GM19395 (cell line): Measurements from ENCODE around the gene TMEM209.
"Not testable (repeated sequence)": the region's sequence is repeated elsewhere in the genome, so short reads cannot be mapped to it uniquely, and the experiment has no call there.

Source experiments
- ATAC-seq: cut with Tn5 transposase; IDR thresholded peaks from one replicate; pipeline ENCODE4 v1.9.1; 2021; ENCODE audit warnings: mild to moderate bottlenecking, moderate library complexity; ENCODE audit not compliant: unreplicated experiment

The TMEM209 gene

DNA sequence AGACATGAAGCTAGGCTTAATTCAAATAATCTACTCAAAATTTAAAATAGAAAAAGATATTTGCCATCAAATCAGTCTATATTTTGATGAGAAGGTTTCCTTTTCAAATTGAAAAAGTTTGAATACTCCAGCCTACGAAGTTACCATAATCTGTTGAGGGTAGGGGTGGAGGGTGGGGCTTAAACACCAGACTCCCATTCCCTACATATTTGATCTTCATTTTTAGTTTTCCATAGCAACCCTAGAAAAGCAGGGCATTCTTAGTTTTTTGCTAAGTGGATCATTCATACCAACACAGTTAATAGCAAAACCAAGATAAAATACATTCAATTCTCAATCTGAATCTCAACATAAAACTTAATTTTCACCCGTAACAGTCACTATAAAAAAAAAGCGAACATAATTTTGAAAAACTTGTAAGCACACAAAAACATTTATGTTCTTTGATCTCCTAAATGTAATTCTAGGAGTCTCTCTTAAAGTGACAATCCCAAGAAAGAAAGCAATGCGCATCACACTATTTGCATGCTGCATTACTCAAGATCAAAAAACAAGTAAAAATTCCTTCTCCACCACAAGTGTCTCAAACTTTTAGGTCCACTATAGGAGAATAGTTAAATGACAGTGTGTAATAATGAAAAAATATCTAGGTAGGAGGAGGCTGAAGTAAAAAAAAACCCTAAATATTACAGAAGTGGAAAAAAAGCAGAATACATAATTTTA is 30.8 kb downstream of the TMEM209 start:
- ATAC-seq: no peak

DNA sequence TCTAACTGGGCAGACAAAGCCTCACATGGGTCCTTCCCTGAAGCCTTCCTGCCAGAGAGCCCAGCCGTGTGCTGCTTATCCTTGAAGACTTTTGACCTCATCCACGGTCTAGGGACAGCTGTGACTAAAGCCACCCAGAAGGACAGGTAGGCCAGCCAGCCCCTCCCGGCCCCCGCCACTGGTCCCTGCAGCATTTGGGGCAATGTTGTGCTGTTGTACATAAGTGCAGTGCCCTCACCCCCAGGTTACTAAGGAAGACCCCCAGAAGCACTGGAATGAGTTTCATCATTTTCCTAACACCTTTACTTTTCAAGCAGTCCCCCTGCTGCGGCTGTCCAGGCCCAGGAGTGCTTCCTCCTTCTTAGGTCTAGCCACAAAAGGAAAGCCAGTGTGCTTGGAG is 43.0 kb downstream of the TMEM209 start:
- ATAC-seq: no peak

DNA sequence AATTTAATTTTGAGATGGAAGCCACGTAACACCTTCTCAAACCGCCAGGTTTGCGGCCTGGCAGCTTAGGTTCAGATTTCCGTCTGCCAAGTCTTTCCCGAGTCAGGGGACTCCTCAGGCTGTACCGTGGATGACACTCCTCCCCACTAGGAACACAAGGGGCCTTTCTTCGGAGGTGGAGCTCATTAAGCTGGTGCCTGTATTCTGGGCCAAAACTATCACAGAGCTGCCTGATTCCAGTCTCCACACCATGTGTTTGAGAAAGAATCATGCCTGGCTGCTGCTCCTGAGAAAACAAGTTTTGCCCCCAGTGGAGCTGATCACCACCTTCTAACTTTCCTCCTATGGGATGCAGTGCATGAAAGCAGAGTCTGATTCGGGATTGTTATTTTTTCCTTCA is 44.8 kb downstream of the TMEM209 start:
- ATAC-seq: no peak

DNA sequence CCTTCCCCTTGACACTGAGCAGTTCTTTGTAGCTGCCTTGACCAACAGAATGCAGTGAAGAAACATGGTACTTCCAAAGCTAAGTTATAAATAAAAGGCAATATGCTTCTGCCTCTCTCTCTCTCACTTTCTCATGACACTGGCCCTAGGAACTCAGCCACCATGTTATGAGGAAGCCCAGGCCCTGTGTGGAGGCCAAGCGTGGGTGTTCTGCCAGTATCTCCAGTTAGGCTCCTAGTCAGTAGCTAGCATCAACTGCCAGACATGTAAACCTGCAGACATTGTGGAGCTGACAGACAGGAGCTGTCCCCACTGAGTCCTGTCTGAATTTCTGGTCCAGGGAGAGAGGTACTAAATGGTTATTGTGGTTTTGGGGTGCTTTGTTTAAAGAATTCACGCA is 45.2 kb downstream of the TMEM209 start:
- no peak for ATAC-seq

DNA sequence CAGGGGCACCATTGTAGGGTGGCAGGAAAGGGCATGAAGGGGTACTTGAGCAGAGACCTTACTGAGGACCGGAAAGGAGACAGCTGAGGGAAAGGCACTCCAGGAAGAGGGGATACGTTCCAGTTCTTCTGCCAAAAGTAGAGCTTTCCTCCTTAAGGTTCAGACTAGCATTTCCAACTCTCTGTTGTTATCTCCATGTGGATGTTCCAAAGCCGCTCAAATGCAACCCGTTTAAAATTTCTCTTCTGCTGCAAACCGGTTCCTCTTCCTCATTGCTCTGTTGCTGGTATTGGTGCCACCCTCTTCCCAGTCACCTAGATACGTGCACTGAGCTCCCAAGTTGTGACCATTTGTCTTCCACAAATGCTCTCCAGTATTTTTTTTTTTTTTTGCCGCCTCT is 47.5 kb downstream of the TMEM209 start:
- no peak for ATAC-seq

DNA sequence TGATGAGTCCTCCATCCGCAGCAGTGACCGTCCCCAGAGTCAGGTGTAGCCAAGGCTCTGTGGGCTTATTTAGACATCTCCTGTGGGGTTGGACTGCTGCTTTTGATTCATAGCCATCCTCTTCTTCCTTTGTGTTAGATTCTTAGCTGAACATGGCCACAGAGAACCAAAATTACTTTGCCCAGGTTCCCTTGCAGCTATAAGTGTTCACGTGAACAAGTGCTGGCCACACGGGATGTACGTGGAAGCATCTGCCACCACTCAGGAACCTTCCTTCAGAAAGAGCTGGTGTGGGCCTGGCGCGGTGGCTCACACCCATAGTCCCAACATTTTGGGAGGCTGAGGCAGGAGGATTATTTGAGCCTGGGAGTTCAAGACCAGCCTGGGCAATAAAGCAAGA is 49.1 kb downstream of the TMEM209 start:
- no peak for ATAC-seq

DNA sequence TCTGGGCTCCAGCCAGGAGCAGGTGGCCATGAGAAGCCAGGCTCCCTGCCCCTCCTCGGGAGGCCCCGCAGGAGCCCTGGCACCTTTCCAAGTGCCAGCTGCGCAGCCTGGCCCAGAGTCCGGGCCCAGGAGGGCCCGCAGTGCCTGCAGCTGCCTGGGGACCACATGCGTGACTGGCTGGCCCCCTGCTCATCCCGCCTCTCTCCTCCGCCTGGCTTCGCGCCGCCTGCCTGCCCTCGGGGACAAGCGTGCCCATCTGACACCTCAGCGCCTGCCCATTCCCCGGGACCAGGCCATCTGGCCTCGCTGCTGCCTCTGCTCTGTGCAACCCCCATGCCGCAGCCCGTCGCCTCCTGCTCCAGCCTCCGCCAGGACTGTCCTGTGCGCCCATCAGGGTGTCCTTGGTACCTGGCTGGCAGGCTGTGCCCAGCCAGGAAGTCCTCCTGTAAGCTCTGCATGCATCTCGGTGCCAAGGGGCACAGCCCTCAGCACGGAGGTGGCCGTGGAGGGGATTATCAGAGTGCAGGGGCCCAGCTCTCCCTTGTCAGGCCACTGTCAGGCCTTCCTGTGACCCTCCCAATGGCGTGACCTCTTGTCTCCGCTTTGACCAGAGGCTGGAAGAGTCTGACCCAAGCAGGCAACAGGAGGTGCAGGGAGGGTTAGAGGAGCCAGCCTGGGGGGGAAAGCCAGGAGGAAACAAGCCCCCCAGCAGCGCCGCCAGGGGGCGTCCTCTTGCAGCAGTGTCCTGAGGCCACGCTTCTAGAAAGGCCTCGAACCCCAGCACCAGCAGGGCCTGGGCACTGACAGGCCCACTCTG is 50.5 kb downstream of the TMEM209 start:
- no peak for ATAC-seq

DNA sequence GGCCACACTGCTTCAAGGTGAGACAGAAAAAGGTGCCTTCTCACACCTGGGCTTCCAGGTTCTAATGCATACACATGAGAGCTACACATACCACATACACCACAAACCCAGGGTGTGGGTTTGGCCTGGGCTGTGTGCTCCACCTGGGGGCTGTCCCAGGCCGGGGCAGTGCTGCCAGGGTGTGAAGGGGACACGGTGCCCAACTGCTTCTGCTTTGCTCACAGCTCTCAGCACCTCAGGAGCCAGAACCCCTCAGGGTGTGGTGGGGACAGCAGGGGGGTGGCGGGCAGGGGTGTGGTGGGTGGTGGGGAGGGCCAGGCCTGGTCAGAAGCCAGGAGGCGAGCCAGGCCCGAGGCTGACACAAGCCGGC is 51.1 kb downstream of the TMEM209 start:
- ATAC-seq: no peak

DNA sequence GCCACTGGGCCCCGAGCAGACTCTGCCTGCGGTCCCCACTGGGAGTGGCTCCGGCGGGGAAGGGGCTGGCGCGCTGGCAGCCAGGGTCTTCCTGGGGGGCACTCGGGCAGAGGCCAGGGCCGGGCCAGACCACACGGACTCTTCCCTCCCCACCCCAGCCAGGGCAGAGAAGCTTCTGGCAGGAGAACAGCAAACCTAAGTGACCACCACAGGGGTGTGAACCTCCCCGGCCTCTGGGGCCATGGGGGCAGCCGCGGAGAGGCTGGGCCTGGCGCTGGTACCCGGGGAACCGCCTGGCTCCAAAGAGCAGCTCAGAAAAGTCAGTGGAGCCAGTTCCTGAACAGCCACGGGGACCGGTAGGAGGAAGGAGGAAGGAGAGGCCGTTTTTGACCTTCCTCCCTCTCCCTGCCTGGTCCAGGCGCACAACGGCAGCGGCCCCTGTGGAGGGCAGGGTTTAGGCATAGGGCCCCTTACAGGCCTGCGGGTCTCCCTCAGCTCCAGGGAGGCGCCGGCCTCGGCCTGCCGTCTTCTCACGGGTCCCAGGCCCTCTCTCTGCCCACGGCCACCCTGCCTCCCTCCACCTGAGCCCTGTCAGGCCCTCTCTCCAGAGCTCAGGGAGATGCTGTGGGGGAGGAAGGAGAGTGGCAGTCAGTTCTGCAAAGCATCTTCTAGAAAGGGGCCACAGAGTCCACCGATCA is 51.8 kb downstream of the TMEM209 start:
- no peak for ATAC-seq

DNA sequence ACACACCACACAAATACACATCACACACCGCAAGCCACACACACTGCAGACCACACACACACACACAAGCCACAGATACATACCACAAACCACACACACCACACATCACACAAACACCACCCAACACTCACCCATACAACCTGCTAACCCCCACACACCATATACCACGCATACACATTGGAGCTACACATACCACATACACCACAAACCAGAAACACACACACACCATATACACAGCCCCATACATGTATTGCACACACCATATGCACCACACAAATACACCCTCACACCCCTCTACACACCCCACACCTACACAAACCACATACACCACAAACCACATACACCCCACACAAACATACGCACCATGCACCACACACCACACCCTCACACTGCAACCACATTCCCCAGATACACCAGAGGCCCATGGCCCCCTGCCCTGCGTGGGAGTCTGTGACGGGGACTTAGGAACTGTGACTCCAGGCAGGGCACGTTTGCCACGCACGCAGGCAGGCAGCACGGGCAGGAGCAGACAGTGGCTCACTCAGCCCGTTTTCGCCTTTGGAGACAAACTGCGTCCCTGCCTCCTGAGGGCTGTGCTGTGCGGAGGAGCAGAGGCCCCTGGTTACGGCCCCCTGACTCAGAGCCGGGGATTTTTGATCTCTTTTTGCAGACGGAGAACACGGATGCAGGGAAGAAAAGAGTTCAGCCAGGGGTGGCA is 52.6 kb downstream of the TMEM209 start:
- no peak for ATAC-seq

DNA sequence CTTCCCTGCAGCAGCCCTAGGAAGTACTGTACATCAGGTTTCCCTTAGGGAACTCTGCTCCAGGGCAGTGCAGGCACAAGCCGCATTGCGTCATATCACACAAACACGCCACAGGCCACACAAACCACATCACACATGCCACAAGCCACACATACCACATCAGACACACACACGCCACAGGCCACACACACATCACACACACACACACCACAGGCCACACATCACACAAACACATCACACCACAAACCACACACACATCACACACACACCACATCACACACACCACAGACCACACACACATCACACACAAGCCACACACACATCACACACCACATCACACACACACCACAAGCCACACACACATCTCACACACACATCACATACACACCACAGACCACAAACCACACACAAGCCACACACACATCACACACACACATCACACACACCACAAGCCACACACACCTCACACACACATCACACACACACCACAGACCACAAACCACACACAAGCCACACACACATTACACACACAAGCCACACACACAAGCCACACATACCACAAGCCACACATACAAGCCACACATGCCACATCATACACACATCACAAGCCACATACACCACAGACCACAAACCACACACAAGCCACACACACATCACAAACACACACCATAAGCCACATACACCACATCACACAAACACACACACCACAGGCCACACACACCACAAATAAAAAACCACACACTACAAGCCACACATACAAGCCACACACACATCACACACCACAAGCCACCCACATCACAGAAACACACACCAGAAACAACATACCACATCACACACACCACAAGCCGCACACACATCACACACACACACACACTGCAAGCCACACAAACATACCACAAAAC is 53.4 kb downstream of the TMEM209 start:
- no peak for ATAC-seq

DNA sequence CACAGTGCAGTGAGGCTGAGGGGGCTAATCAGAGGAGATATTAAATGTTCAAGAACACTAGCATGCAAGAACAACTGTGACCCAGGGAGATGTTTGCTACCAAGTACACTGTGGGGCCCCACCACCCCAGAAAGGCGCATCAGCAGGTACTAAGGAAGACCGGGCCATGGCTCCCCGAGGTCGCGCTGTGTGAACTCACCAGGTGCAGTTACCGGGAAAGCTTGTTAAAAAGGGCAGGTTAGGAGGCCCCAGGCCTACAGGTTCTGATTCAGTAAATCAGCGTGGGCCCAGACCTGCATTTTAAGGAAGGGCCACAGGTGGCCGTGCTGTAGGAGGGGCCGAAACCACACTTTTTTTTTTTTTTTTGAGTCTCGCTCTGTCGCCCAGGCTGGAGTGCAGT is 54.6 kb downstream of the TMEM209 start:
- no peak for ATAC-seq

DNA sequence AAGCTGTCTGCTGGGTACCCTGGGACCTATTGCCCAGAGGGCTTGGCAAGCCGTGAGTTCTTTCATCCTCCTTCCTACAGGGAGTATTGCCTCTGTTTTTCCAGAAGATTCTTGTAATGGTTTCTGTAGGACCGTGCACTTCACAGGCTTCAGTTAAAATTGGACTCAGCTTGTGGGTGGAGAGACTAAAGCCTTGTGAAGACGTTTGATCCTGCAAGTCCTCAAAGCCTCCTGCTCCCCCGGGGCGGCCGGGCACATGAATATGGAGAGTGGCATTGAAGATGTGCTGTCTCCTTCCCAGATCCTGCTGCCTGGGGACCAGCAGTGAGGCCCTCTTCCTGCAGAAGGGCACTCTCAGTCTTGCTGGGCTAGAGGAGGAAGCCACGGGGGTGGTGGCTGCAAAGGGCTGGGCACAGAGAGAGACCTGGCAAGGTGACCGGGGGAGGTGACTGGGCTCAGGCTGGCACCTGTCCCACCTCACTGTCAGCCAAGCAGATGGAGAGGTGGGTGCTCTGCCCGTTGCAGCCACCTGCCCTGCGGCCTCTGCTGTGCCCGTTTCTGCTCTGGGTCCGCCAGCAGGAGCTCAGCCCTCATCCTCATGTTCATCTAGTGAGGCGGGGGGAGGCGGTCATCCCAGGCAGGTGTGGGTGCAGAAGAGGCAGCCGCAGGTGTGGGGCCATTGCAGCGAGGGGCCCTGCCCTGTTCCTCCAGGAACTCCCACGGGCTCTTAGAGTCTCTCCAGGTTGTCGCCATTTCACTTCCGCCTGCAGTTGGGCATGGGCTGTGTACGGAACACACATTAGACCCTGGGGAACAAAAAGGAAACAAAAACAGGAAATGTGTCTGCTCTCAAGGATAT is 55.7 kb downstream of the TMEM209 start:
- ATAC-seq: peak; percentile 58

DNA sequence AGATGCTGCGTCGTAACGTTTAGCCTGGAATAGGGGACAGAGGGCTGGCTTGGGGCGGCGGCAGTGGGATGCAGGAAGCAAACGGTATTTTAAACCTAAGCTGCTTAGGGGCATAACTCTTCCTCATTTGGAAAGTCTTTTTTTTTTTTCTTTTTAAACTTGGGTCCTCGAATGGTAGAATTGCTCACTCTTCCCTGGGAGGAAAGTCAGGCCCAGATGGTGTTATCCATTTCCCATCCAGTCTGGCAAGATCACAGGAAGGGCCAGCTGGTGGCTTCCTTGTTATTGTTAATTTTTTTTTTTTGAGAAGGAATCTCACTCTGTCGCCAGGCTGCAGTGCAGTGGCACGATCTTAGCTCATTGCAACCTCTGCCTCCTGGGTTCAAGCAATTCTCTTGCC is 56.6 kb downstream of the TMEM209 start:
- no peak for ATAC-seq

DNA sequence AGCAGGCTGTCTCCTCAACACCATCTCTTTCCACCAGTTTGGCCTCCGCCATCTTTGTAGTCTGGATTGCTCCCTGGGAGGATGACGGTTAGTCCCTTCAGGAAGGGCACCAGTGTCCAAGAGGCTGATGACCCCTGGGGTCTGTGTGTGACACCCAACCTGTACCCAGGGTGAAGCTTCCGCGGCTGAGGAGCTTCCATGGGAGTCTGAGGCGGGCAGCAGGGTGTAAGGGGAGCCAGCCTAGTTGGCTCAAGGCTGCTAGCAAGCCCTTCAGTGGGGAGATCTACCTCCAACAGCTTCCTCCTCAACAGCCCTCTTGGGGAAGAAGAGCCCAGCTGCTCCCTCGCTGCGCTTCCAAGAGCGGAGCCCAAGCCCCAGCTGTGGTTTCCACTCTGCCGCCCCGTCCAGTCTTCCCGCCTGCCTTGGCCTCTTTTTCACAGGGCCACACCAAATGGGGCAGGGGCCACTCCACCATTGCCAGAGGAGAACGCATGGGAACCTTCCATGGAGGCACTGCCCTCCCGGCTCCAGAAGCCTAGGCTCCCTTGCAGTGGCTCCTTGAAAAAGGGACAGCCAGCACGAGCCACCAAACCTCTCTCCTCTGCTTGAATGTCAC is 57.4 kb downstream of the TMEM209 start:
- ATAC-seq: no peak

DNA sequence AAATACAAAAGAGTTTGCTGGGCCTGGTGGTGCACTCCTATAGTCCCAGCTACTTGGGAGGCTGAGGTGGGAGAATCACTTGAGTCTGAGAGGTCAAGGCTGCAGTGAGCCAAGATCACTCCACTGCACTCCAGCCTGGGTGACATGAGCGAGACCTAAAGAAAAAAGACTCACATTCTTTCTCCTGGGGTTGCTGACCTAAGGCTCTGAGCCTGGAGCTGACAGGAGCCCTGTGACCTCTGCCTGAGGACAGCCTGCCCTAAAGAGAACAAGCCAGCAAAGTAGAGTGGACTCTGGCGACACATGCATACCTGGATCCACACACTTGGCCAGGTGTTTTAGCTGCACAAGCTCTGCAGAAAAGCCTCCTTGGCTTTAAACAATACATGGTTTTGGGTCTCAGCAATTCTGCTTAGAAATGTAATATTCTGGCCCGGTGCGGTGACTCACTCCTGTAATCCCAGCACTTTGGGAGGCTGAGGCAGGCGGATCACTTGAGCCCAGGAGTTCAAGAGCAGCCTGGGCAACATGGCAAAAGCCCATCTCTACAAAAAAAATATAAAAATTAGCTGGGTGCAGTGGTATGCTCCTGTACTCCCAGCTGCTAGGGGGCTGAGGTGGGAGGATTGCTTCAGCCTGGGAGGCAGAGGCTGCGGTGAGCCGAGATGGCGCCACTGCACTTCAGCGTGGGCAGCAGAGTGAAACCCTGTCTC is 58.4 kb downstream of the TMEM209 start:
- ATAC-seq: no peak

DNA sequence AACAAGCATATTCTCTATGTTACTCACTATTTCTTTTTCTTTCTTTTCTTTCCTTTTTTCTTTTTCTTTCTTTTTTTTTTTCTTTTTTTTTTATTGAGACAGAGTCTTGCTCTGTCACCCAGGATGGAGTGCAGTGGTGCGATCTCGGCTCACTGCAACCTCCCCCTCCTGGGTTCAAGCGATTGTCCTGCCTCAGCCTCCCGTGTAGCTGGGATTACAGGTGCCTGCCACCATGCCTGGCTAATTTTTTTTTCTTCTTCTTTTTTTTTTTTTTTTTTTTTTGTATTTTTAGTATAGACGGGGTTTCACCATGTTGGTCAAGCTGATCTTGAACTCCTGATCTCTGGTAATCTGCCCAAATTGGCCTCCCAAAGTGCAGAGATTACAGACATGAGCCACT is 59.1 kb downstream of the TMEM209 start:
- ATAC-seq: not testable (repeated sequence)

DNA sequence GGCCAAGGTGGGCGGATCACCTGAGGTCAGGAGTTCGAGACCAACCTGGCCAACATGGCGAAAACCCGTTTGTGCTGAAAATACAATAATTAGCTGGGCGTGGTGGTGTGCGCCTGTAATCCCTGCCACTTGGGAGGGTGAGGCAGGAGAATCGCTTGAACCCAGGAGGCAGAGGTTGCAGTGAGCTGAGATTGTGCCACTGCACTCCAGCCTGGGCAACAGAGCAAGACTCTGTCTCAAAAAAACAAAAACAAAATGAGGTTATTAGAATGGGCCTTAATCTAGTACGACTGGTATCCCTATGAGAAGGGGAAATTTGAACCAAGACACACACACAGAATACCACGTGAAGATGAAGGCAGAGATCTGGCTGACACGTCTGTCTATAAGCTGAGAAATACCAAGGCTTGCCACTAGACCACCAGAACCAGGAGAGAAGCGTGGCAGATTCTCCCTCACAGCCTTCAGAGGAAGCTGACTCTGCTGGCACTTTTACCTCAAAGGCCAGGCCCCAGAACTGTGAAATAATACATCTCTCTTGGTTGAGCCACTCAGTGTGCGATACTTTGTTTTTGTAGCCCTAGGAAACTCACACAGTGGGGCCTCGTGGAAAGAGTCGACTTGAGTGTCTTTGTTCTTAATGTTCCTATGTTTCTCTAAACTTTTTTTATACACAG is 59.6 kb downstream of the TMEM209 start:
- ATAC-seq: no peak
